A549 (cell line): Measurements from ENCODE around the gene WDR45B. TPM values are rescaled to one million over a fixed set of nuclear protein-coding genes. Genes with fewer than 3 reads are reported as not detected.

ENCODE experiments used
- ATAC-seq, 2 experiments: fragments of 200-7000 bp in 1 of 2; fragments of >200 bp in 1 of 2; cut with Nextera tagmentation in 1 of 2; cut with Tn5 transposase in 1 of 2; 3 replicates each; pipeline versions ENCODE4 v1.8.0 to v1.9.1; 2018 to 2020; ENCODE audit warnings: mild to moderate bottlenecking in 1 of 2, moderate library complexity in 1 of 2
- CTCF ChIA-PET: fragments of 300-600 bp; sonication (Branson Sonifier 250); formaldehyde crosslinking; extraction: SDS; loops from one replicate; lab custom pipeline; 2021; ENCODE audit warnings: antibody characterized with exemption, inconsistent platforms; lab: Yijun Ruan, JAX
- POLR2A ChIA-PET: fragments of 350-600 bp; formaldehyde crosslinking; extraction: SDS; loops from one replicate; lab custom pipeline; 2021; ENCODE audit warnings: antibody characterized with exemption, inconsistent platforms; lab: Yijun Ruan, JAX
- DNase-seq, 2 experiments: peaks; one replicate each; pipeline versions ENCODE4 v3.0.0 to v3.0.0-alpha.2; 2011 to 2016; ENCODE audit warnings: low read depth in 1 of 2, low spot score in 1 of 2
- FAIRE-seq: peaks from 2 replicates; lab custom pipeline; 2011; peaks lifted over from hg19 to GRCh38; lab: Jason Lieb, UNC
- H3K27ac ChIP-seq, 2 experiments: fragments of >200 bp; sonication (Bioruptor Twin); formaldehyde crosslinking; 3 replicates each; pipeline ENCODE4 v1.5.1; 2016 to 2017
- H3K4me1 ChIP-seq: fragments of >200 bp; sonication (Bioruptor Twin); formaldehyde crosslinking; 3 replicates; pipeline ENCODE4 v1.6.1; 2016
- H3K4me2 ChIP-seq: fragments of >200 bp; sonication (Bioruptor Twin); formaldehyde crosslinking; 3 replicates; pipeline ENCODE4 v1.6.1; 2016
- H3K4me3 ChIP-seq: fragments of >200 bp; sonication (Bioruptor Twin); formaldehyde crosslinking; 3 replicates; pipeline ENCODE4 v1.5.1; 2016
- H3K9me3 ChIP-seq: fragments of >200 bp; sonication (Bioruptor Twin); formaldehyde crosslinking; 3 replicates; pipeline ENCODE4 v1.6.1; 2016
- BCL3 ChIP-seq: fragments of >200 bp; sonication (Bioruptor Twin); formaldehyde crosslinking; IDR thresholded peaks from 3 replicates; pipeline ENCODE4 v1.6.1; 2016
- CBX2 ChIP-seq: fragments of 200-600 bp; sonication (generic); IDR thresholded peaks from 2 replicates; pipeline ENCODE4 v1.6.1; 2016; ENCODE audit warnings: low read depth, mild to moderate bottlenecking, borderline replicate concordance
- CEBPB ChIP-seq, 2 experiments: fragments of >200 bp in 1 of 2; sonication (Bioruptor Twin) in 1 of 2; formaldehyde crosslinking in 1 of 2; IDR thresholded peaks; 2 replicates each; pipeline ENCODE4 v1.6.1; 2012 to 2016
- CHD2 ChIP-seq: fragments of 150-350 bp; IDR thresholded peaks from 2 replicates; pipeline ENCODE4 v1.6.1; 2014; ENCODE audit warnings: low read length; ENCODE audit not compliant: partially characterized antibody
- CHD4 ChIP-seq: fragments of 200-600 bp; sonication (generic); IDR thresholded peaks from 2 replicates; pipeline ENCODE4 v1.6.1; 2016; ENCODE audit warnings: antibody characterized with exemption, mild to moderate bottlenecking, borderline replicate concordance
- CTCF ChIP-seq: fragments of >200 bp; sonication (Bioruptor Twin); formaldehyde crosslinking; IDR thresholded peaks from 3 replicates; pipeline ENCODE4 v1.5.1; 2016
- EHMT2 ChIP-seq: fragments of 200-600 bp; sonication (generic); IDR thresholded peaks from 2 replicates; pipeline ENCODE4 v1.6.1; 2016; ENCODE audit warnings: antibody characterized with exemption, low read depth, mild to moderate bottlenecking, moderate library complexity
- ELK1 ChIP-seq: fragments of 150-350 bp; IDR thresholded peaks from 2 replicates; pipeline ENCODE4 v1.6.1; 2014; ENCODE audit warnings: low read depth, mild to moderate bottlenecking, low read length
- FOSB ChIP-seq: fragments of 250-450 bp; sonication (Bioruptor Pico); IDR thresholded peaks from 2 replicates; pipeline ENCODE4 v1.5.0; 2020; ENCODE audit warnings: mild to moderate bottlenecking, moderate library complexity
- HDAC2 ChIP-seq: fragments of 200-600 bp; sonication (generic); IDR thresholded peaks from 2 replicates; pipeline ENCODE4 v1.6.1; 2016
- JUN ChIP-seq, 2 experiments: fragments of >200 bp; sonication (Bioruptor Twin); formaldehyde crosslinking; IDR thresholded peaks; 2 replicates in 1 of 2; 3 replicates in 1 of 2; pipeline ENCODE4 v1.6.1; 2016 to 2017
- KDM5A ChIP-seq: fragments of 200-600 bp; sonication (generic); IDR thresholded peaks from 2 replicates; pipeline ENCODE4 v1.6.1; 2016; ENCODE audit warnings: antibody characterized with exemption, mild to moderate bottlenecking
- MAFK ChIP-seq: fragments of 450-650 bp; IDR thresholded peaks from 2 replicates; pipeline ENCODE4 v1.6.1; 2014; ENCODE audit not compliant: partially characterized antibody
- NPAS2 ChIP-seq: fragments of 250-450 bp; sonication (Bioruptor Pico); IDR thresholded peaks from 2 replicates; pipeline ENCODE4 v1.8.0; 2022; ENCODE audit warnings: mild to moderate bottlenecking, moderate library complexity, borderline replicate concordance
- POLR2AphosphoS2 ChIP-seq: conservative IDR thresholded peaks from 2 replicates; pipeline ENCODE4 v1.6.1; 2012; ENCODE audit warnings: low read length, improper control_type of control experiment, inconsistent platforms
- RAD21 ChIP-seq, 2 experiments: fragments of >200 bp in 1 of 2; sonication (Bioruptor Twin) in 1 of 2; formaldehyde crosslinking in 1 of 2; IDR thresholded peaks in 1 of 2; conservative IDR thresholded peaks in 1 of 2; 2 replicates in 1 of 2; 3 replicates in 1 of 2; pipeline ENCODE4 v1.6.1; 2012 to 2018; ENCODE audit warnings: inconsistent platforms in 1 of 2
- RARB ChIP-seq: fragments of 250-450 bp; sonication (Bioruptor Pico); IDR thresholded peaks from 2 replicates; pipeline ENCODE4 v1.8.0; 2021; ENCODE audit warnings: mild to moderate bottlenecking, moderate library complexity
- REST ChIP-seq: fragments of 200-600 bp; sonication (generic); IDR thresholded peaks from 2 replicates; pipeline ENCODE4 v1.6.1; 2016; ENCODE audit warnings: antibody characterized with exemption, mild to moderate bottlenecking, moderate library complexity
- RFX5 ChIP-seq: fragments of 450-650 bp; IDR thresholded peaks from 2 replicates; pipeline ENCODE4 v1.7.1; 2014; ENCODE audit warnings: antibody characterized with exemption, mild to moderate bottlenecking, moderate library complexity
- RNF2 ChIP-seq: fragments of 200-600 bp; sonication (generic); IDR thresholded peaks from 2 replicates; pipeline ENCODE4 v1.6.1; 2016; ENCODE audit warnings: low read depth, mild to moderate bottlenecking, antibody characterized with exemption, moderate library complexity, borderline replicate concordance
- ZNF302 ChIP-seq: fragments of 250-450 bp; sonication (Bioruptor Pico); IDR thresholded peaks from 2 replicates; pipeline ENCODE4 v1.9.0; 2021; ENCODE audit warnings: inconsistent platforms, mild to moderate bottlenecking, moderate library complexity
- WGBS: methylation state at CpG from one replicate; pipeline ENCODE4 v1.1.6; 2017; ENCODE audit errors: missing lambda C conversion rate; 5-methylcytosine and 5-hydroxymethylcytosine counted together
- polyA plus RNA-seq, 4 experiments: library from polyadenylated mRNA; depleted of rRNA in 3 of 4; stranded (reverse); fragments of >200 nt; fragmentation: RNase III in 1 of 4; extraction: RNeasy Plus Mini Kit Qiagen cat#74134 plus additional on column Dnase treatment in 1 of 4; gene quantifications; 2 replicates in 3 of 4; 3 replicates in 1 of 4; pipeline ENCODE4 v1.2.3, GENCODE V29; 2011 to 2017

The WDR45B gene
- polyA plus RNA-seq, 2 of the 4 experiments (the other 2 are of a cell fraction): 88.2 to 124 TPM

- Histone ChIP-seq H3K9me3 (no peaks in the 10 kb centered on the region), H3K27ac (no peak overlapping the region), H3K4me1 (no peaks in the 10 kb centered on the region), H3K4me2 (no peak overlapping the region), H3K4me3 (no peak overlapping the region)
- POLR2A ChIA-PET: no interaction called here
- ATAC-seq (no peak), DNase-seq (no peak), FAIRE-seq (no peak)
- CTCF ChIA-PET: interaction anchor here (0.6 to 1.7 kb wide), 5 partner anchors 7 to 251 kb away, joined by 3 to 4 read pairs (median 3); no protein-coding TSS in a partner anchor
- TF ChIP-seq BCL3 (no peak), RFX5 (no peak), MAFK (no peak), NPAS2 (CRISPR knock-in tag) (no peak), EHMT2 (no peak), CHD2 (no peak)
- TF ChIP-seq, all 56 proteins: peak for 0
- 73% methylated on average over 5 of the region's 5 CpGs for WGBS
Observed at GRCh38 chr17:82608816-82609215, 39.4 kb downstream of the WDR45B start.

GRCh38 chr17:82605939-82606600, 42.2 kb downstream of the WDR45B start:
- no peaks in the 10 kb centered on the region for H3K4me1 ChIP-seq
- WGBS: 89% methylated on average over 16 of the region's 16 CpGs
- ChIA-PET CTCF (no interaction called here), POLR2A (no interaction called here)
- FAIRE-seq (no peak), ATAC-seq (peak; percentile 6 to 31; a peak in 2 of 6 replicates), DNase-seq (no peak)
- H3K4me3 ChIP-seq: no peak overlapping the region
- no peak overlapping the region for H3K4me2 ChIP-seq
- TF ChIP-seq JUN (IDR thresholded peaks at IDR 0.05) (0 out of 5 replicates have a peak, but pooled peaks of 1 of the 2 experiments have one; percentile 0), ELK1 (no peak)
- no peak overlapping the region for H3K27ac ChIP-seq
- H3K9me3 ChIP-seq: no peaks in the 10 kb centered on the region

GRCh38 chr17:82604532-82604931, 43.7 kb downstream of the WDR45B start:
- Histone ChIP-seq H3K4me3 (no peak overlapping the region), H3K9me3 (no peaks in the 10 kb centered on the region), H3K4me2 (no peak overlapping the region), H3K27ac (no peak overlapping the region), H3K4me1 (no peaks in the 10 kb centered on the region)
- ATAC-seq: no peak
- no peak for DNase-seq
- 93% methylated on average over 7 of the region's 7 CpGs for WGBS
- POLR2A ChIA-PET: no interaction called here
- CTCF ChIA-PET: interaction anchor here (1.3 to 2.2 kb wide), 2 partner anchors 9 to 11 kb away, joined by 4 to 5 read pairs; no protein-coding TSS in a partner anchor
- FAIRE-seq: no peak
- no peak for TF ChIP-seq REST
- TF ChIP-seq RNF2: no peak

- Histone ChIP-seq H3K4me1 (no peaks in the 10 kb centered on the region), H3K9me3 (no peaks in the 10 kb centered on the region), H3K27ac (no peak overlapping the region), H3K4me3 (no peak overlapping the region), H3K4me2 (no peak overlapping the region)
- ChIA-PET POLR2A (no interaction called here), CTCF (interaction anchor here (1.3 to 2.2 kb wide), 2 partner anchors 8 to 11 kb away, joined by 4 to 5 read pairs; no protein-coding TSS in a partner anchor)
- 92% methylated on average over 18 of the region's 18 CpGs for WGBS
- DNase-seq (no peak), FAIRE-seq (no peak), ATAC-seq (no peak)
- TF ChIP-seq HDAC2 (no peak), FOSB (no peak), RARB (CRISPR knock-in tag) (no peak), POLR2AphosphoS2 (no peak), RAD21 (conservative IDR thresholded peaks at IDR 0.05 in 1 of 2, IDR thresholded peaks at IDR 0.05 in 1 of 2) (no peak), EHMT2 (no peak), KDM5A (no peak), MAFK (no peak), ZNF302 (CRISPR knock-in tag) (no peak), CTCF (no peak), CEBPB (IDR thresholded peaks at IDR 0.05) (no peak), CHD4 (no peak), CBX2 (no peak)
Observed at GRCh38 chr17:82603981-82604448, 44.2 kb downstream of the WDR45B start.
